ENCODE data around the gene GALNT13. TPM values are rescaled to one million over a fixed set of nuclear protein-coding genes. Genes with fewer than 3 reads are reported as not detected.

The GALNT13 gene
- total and polyA plus RNA-seq, 3 experiments from 2014 or later, result not detected

- ChIA-PET CTCF (interaction anchor here (1.3 kb wide), 1 partner anchor 11 kb away, joined by 3 read pairs; no protein-coding TSS in a partner anchor), POLR2A (no interaction called here)
- Mint-ChIP-seq H3K9me3 (peaks cover 0 to 33% (median 4%) of the 10 kb centered on the region in 5 donors), H3K4me3 (no peak overlapping the region), H3K36me3 (no peaks in the 10 kb centered on the region), H3K27me3 (no peaks in the 10 kb centered on the region), H3K27ac (no peak overlapping the region), H3K4me1 (no peaks in the 10 kb centered on the region)
- Histone ChIP-seq H3K4me3 (ENCODE audit: low read length) (no peak overlapping the region), H3K36me3 (ENCODE audit: insufficient read depth, low read length) (no peaks in the 10 kb centered on the region), H3K9me3 (ENCODE audit: low read length) (no peaks in the 10 kb centered on the region), H3K27ac (ENCODE audit: low read depth, low read length) (no peak overlapping the region), H3K27me3 (ENCODE audit: insufficient read depth, low read length, poor library complexity, severe bottlenecking) (no peaks in the 10 kb centered on the region), H3K4me1 (ENCODE audit: insufficient read depth, low read length) (no peaks in the 10 kb centered on the region)
- DNase-seq, result no peak
These were observed 435.3 kb downstream of the GALNT13 start for GRCh38 chr2:154307007-154307406.

GRCh38 chr2:154324601-154325000 lies 452.9 kb downstream of the GALNT13 start:
- Mint-ChIP-seq H3K27ac (no peak overlapping the region), H3K4me3 (no peak overlapping the region), H3K27me3 (peaks cover 0 to 1% of the 10 kb centered on the region in 2 donors), H3K9me3 (peaks cover 0 to 20% (median 2%) of the 10 kb centered on the region in 5 donors), H3K4me1 (no peaks in the 10 kb centered on the region), H3K36me3 (no peaks in the 10 kb centered on the region)
- POLR2A ChIA-PET, result no interaction called here
- CTCF ChIA-PET, result no interaction called here
- no peak overlapping the region for H3K27ac ChIP-seq (ENCODE audit: low read depth, low read length)
- no peaks in the 10 kb centered on the region for H3K36me3 ChIP-seq (ENCODE audit: insufficient read depth, low read length)
- no peaks in the 10 kb centered on the region for H3K27me3 ChIP-seq (ENCODE audit: insufficient read depth, low read length, poor library complexity, severe bottlenecking)
- H3K4me3 ChIP-seq (ENCODE audit: low read length), result no peak overlapping the region
- no peaks in the 10 kb centered on the region for H3K9me3 ChIP-seq (ENCODE audit: low read length)
- DNase-seq, result no peak
- H3K4me1 ChIP-seq (ENCODE audit: insufficient read depth, low read length), result no peaks in the 10 kb centered on the region

- Mint-ChIP-seq H3K9me3 (peaks cover 0 to 19% (median 2%) of the 10 kb centered on the region in 5 donors), H3K27ac (no peak overlapping the region), H3K27me3 (peaks cover 0 to 3% of the 10 kb centered on the region in 2 donors), H3K36me3 (no peaks in the 10 kb centered on the region), H3K4me1 (no peaks in the 10 kb centered on the region), H3K4me3 (no peak overlapping the region)
- Histone ChIP-seq H3K4me1 (ENCODE audit: insufficient read depth, low read length) (no peaks in the 10 kb centered on the region), H3K36me3 (ENCODE audit: insufficient read depth, low read length) (no peaks in the 10 kb centered on the region), H3K9me3 (ENCODE audit: low read length) (no peaks in the 10 kb centered on the region), H3K4me3 (ENCODE audit: low read length) (no peak overlapping the region), H3K27me3 (ENCODE audit: insufficient read depth, low read length, poor library complexity, severe bottlenecking) (no peaks in the 10 kb centered on the region), H3K27ac (ENCODE audit: low read depth, low read length) (no peak overlapping the region)
- CTCF ChIA-PET, result no interaction called here
- POLR2A ChIA-PET, result no interaction called here
- DNase-seq, result no peak
These were observed 457.8 kb downstream of the GALNT13 start for GRCh38 chr2:154329510-154329909.

GRCh38 chr2:154331784-154332183 lies 460.1 kb downstream of the GALNT13 start:
- Histone ChIP-seq H3K36me3 (ENCODE audit: insufficient read depth, low read length) (no peaks in the 10 kb centered on the region), H3K4me1 (ENCODE audit: insufficient read depth, low read length) (no peaks in the 10 kb centered on the region), H3K9me3 (ENCODE audit: low read length) (no peaks in the 10 kb centered on the region), H3K27ac (ENCODE audit: low read depth, low read length) (no peak overlapping the region), H3K4me3 (ENCODE audit: low read length) (no peak overlapping the region), H3K27me3 (ENCODE audit: insufficient read depth, low read length, poor library complexity, severe bottlenecking) (no peaks in the 10 kb centered on the region)
- H3K27ac Mint-ChIP-seq, result no peak overlapping the region
- no peak overlapping the region for H3K4me3 Mint-ChIP-seq
- H3K36me3 Mint-ChIP-seq, result no peaks in the 10 kb centered on the region
- DNase-seq, result no peak
- H3K4me1 Mint-ChIP-seq, result no peaks in the 10 kb centered on the region
- ChIA-PET CTCF (no interaction called here), POLR2A (no interaction called here)
- peaks cover 0 to 3% of the 10 kb centered on the region in 2 donors for H3K27me3 Mint-ChIP-seq
- H3K9me3 Mint-ChIP-seq, result peaks cover 0 to 14% (median 0%) of the 10 kb centered on the region in 5 donors

GRCh38 chr2:154336201-154336600 lies 464.5 kb downstream of the GALNT13 start:
- ChIA-PET CTCF (no interaction called here), POLR2A (no interaction called here)
- no peaks in the 10 kb centered on the region for H3K4me1 ChIP-seq (ENCODE audit: insufficient read depth, low read length)
- no peak for DNase-seq
- Mint-ChIP-seq H3K9me3 (peaks cover 0 to 11% (median 2%) of the 10 kb centered on the region in 5 donors), H3K4me3 (no peak overlapping the region), H3K27me3 (peaks cover 0 to under 1% of the 10 kb centered on the region in 2 donors), H3K27ac (no peak overlapping the region), H3K36me3 (no peaks in the 10 kb centered on the region), H3K4me1 (no peaks in the 10 kb centered on the region)
- no peak overlapping the region for H3K27ac ChIP-seq (ENCODE audit: low read depth, low read length)
- no peak overlapping the region for H3K4me3 ChIP-seq (ENCODE audit: low read length)
- H3K36me3 ChIP-seq (ENCODE audit: insufficient read depth, low read length), result no peaks in the 10 kb centered on the region
- H3K27me3 ChIP-seq (ENCODE audit: insufficient read depth, low read length, poor library complexity, severe bottlenecking), result no peaks in the 10 kb centered on the region
- no peaks in the 10 kb centered on the region for H3K9me3 ChIP-seq (ENCODE audit: low read length)

- no peak for DNase-seq
- H3K27ac Mint-ChIP-seq, result no peak overlapping the region
- ChIA-PET CTCF (no interaction called here), POLR2A (no interaction called here)
- H3K36me3 ChIP-seq (ENCODE audit: insufficient read depth, low read length), result no peaks in the 10 kb centered on the region
- H3K27me3 Mint-ChIP-seq, result no peaks in the 10 kb centered on the region
- no peaks in the 10 kb centered on the region for H3K27me3 ChIP-seq (ENCODE audit: insufficient read depth, low read length, poor library complexity, severe bottlenecking)
- no peaks in the 10 kb centered on the region for H3K4me1 ChIP-seq (ENCODE audit: insufficient read depth, low read length)
- H3K27ac ChIP-seq (ENCODE audit: low read depth, low read length), result no peak overlapping the region
- no peaks in the 10 kb centered on the region for H3K4me1 Mint-ChIP-seq
- H3K36me3 Mint-ChIP-seq, result no peaks in the 10 kb centered on the region
- H3K4me3 ChIP-seq (ENCODE audit: low read length), result no peak overlapping the region
- H3K4me3 Mint-ChIP-seq, result no peak overlapping the region
- H3K9me3 ChIP-seq (ENCODE audit: low read length), result no peaks in the 10 kb centered on the region
- peaks cover 0 to 8% (median 2%) of the 10 kb centered on the region in 5 donors for H3K9me3 Mint-ChIP-seq
These were observed 466.7 kb downstream of the GALNT13 start for GRCh38 chr2:154338352-154338967.

- H3K27ac Mint-ChIP-seq, result no peak overlapping the region
- no peak for DNase-seq
- H3K4me3 Mint-ChIP-seq, result no peak overlapping the region
- H3K4me1 ChIP-seq (ENCODE audit: insufficient read depth, low read length), result no peaks in the 10 kb centered on the region
- no peaks in the 10 kb centered on the region for H3K36me3 Mint-ChIP-seq
- no peaks in the 10 kb centered on the region for H3K36me3 ChIP-seq (ENCODE audit: insufficient read depth, low read length)
- H3K4me3 ChIP-seq (ENCODE audit: low read length), result no peak overlapping the region
- H3K4me1 Mint-ChIP-seq, result no peaks in the 10 kb centered on the region
- H3K9me3 ChIP-seq (ENCODE audit: low read length), result no peaks in the 10 kb centered on the region
- no peaks in the 10 kb centered on the region for H3K27me3 Mint-ChIP-seq
- ChIA-PET POLR2A (no interaction called here), CTCF (no interaction called here)
- H3K27ac ChIP-seq (ENCODE audit: low read depth, low read length), result no peak overlapping the region
- no peaks in the 10 kb centered on the region for H3K27me3 ChIP-seq (ENCODE audit: insufficient read depth, low read length, poor library complexity, severe bottlenecking)
- H3K9me3 Mint-ChIP-seq, result peaks cover 0 to 21% (median 3%) of the 10 kb centered on the region in 5 donors
These were observed 471.6 kb downstream of the GALNT13 start for GRCh38 chr2:154343282-154343681.

GRCh38 chr2:154350911-154351310 lies 479.2 kb downstream of the GALNT13 start:
- Histone ChIP-seq H3K27ac (ENCODE audit: low read depth, low read length) (no peak overlapping the region), H3K4me1 (ENCODE audit: insufficient read depth, low read length) (no peaks in the 10 kb centered on the region), H3K36me3 (ENCODE audit: insufficient read depth, low read length) (no peaks in the 10 kb centered on the region), H3K27me3 (ENCODE audit: insufficient read depth, low read length, poor library complexity, severe bottlenecking) (no peaks in the 10 kb centered on the region), H3K4me3 (ENCODE audit: low read length) (no peak overlapping the region), H3K9me3 (ENCODE audit: low read length) (no peaks in the 10 kb centered on the region)
- ChIA-PET POLR2A (no interaction called here), CTCF (no interaction called here)
- Mint-ChIP-seq H3K27me3 (no peaks in the 10 kb centered on the region), H3K4me3 (no peak overlapping the region), H3K36me3 (no peaks in the 10 kb centered on the region), H3K27ac (no peak overlapping the region), H3K9me3 (peaks cover 6 to 26% (median 12%) of the 10 kb centered on the region in 5 donors), H3K4me1 (no peaks in the 10 kb centered on the region)
- no peak for DNase-seq
